HuH-7 (cell line): ENCODE results near the gene OR5M10.
"Not testable (repeated sequence)": the region's sequence is repeated elsewhere in the genome, so short reads cannot be mapped to it uniquely, and the experiment has no call there.

Source experiments
- DNase-seq: peaks from one replicate; pipeline ENCODE4 v3.0.0; 2011; ENCODE audit warnings: low spot score

The OR5M10 gene

DNA sequence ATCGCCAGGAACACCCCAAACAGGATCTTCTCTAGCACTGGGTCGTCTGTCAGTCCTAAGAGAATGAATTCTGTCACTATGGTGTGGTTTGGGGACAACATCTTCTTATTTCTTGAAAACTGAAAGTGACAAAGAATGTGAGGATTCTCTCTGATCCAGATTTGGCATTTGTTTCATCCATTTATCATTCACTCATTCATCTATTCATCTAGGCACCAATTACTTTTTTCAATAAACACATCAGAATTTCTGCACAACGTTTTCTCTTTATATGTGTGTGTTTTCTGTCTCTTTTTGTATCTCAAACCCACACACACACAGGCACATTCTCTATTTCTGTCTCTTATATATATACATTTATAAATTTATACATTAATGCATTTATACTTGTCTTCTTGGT is at the start of gene OR5M10:
TSS of gene OR5M10 (minus strand) at position 101 of the 400 bp plus-strand sequence. CDS start at position 101, 0 bp downstream.
- no peak for DNase-seq

- no peak for DNase-seq
Measured at GRCh38 chr11:56625946-56626345, 48.4 kb upstream of the OR5M10 start.

GRCh38 chr11:56624661-56625110 is 47.2 kb upstream of the OR5M10 start:
- DNase-seq, result peak; percentile 27

DNA sequence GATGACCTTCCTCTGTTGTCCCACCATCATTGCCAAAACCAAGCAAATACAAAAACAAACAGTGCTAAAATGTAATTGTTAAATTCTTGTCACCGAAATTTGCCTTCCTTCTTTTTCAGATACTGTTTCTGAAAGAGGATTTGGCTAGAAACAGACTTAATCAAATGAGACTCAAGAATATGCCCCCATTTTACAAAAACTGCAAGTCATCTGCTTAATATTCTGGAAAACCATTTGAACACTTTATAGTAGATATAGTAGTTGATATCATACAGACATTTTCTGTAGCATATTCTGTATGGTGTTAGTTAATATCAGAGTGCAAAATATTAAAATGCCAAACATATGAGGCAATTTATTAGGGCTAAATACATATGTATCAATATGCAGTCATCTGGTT is 33.7 kb upstream of the OR5M10 start:
- DNase-seq, result no peak

- DNase-seq, result not testable (repeated sequence)
Measured at GRCh38 chr11:56592088-56592717, 14.7 kb upstream of the OR5M10 start.

DNA sequence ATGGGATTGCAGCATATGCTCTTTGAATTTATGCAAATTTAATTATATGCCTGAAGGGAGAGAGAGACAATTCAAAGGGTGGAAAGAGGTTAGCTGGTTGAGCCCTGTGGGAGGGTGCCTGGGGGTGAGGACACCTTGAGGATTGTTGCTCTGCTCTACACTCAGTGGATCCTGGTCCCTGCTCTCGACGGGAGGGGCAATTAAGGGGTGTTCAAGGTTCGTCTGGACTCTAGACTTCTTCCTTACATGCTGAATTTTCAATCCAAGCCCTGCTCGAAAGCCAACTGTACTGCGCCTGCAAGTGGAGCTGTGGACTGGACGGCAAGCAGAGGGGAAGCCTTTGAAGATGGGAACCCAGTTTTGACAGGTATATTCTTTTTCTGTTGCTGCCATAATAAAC is 18.9 kb downstream of the OR5M10 start:
- DNase-seq, result no peak

DNA sequence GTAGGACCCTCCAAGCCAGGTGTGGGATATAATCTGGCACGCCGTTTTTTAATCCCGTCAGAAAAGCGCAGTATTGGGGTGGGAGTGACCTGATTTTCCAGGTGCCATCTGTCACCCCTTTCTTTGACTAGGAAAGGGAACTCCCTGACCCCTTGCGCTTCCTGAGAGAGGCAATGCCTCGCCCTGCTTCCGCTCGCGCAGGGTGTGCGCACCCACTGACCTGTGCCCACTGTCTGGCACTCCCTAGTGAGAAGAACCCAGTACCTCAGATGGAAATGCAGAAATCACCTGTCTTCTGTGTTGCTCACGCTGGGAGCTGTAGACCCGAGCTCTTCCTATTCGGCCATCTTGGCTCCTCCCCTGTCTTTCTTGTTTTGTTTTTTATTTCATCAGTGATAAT is 22.8 kb downstream of the OR5M10 start:
- not testable (repeated sequence) for DNase-seq

DNA sequence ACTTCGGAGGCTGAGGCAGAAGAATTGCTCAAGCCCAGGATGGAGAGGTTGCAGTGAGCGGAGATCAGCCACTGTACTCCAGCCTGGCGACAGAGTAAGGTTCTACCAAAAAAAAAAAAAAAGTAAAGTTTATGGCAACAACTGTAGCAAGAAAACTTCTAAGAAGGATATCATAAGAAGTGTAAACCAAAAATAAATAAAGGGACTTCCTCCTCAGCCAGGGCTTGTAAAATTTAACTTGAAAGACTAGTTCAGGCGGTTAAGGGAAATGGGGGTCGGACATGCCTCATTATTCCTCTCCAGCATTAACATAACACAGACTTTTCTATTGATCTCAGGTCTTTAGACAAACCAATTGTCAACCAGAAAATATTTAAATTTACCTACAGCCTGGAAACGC is 32.0 kb downstream of the OR5M10 start:
- DNase-seq, result no peak

GRCh38 chr11:56543739-56544138 is 33.8 kb downstream of the OR5M10 start:
- DNase-seq, result no peak

DNA sequence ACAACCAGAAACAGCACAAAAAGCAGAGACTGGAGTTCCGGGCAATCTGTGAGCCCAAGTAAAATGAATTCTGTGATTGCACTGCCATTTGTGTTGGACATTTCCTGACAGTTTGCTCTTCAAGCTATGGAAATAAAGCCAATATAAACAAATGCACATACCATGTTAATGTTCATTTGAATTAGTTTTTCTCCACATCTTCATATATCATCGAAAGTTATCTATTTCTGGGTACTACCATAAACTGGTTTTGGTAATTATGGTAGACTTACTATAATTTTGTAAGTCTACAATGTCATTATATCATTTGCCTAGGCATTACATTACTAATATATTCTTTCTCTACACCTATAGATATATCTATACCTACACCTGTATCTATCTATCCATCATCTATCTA is 34.4 kb downstream of the OR5M10 start, which contains the start of gene OR5M11:
TSS of gene OR5M11 (minus strand) at position 101 of the 400 bp plus-strand sequence. CDS start at position 101, 0 bp downstream.
- DNase-seq, result no peak

GRCh38 chr11:56533054-56533740 is 44.3 kb downstream of the OR5M10 start:
- no peak for DNase-seq

DNA sequence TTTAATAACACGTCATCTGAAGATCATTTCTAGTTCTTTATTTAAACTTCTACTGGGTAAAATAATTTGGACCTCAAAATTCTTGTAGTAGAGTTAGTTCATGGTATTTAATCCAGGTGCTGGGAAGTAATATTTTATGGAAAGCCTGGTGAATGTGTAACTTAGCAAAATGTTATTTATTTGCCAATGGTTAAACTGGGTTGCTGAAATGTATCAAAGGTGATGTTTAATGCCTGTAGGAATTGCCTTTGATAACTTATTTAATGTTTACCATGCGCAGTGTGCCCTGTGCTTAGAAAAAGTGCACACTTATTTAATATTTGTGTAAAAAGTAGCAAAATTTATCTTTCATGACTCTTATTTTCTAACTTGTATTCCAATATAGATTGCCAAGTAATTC is 45.7 kb downstream of the OR5M10 start:
- no peak for DNase-seq
